ENCODE measurements around the gene NUMA1.

NUMA1 gene

GRCh38 chr11:72048766-72049460, 31.4 kb downstream of the NUMA1 start:
- Histone ChIP-seq H3K9ac (ENCODE audit: low read length) (no peak overlapping the region), H3K79me1 (ENCODE audit: low read length) (peaks cover 10% of the 10 kb centered on the region), H3K4me3 (ENCODE audit: low read length) (no peak overlapping the region), H3K27me3 (ENCODE audit: insufficient read depth, low read length, poor library complexity) (no peaks in the 10 kb centered on the region), H4K5ac (ENCODE audit: low read length) (no peak overlapping the region), H3K23ac (ENCODE audit: low read length) (no peak overlapping the region), H2BK5ac (ENCODE audit: low read length) (no peak overlapping the region), H2BK120ac (ENCODE audit: low read depth, low read length) (no peak overlapping the region), H4K8ac (ENCODE audit: low read depth, low read length) (no peak overlapping the region), H2AK5ac (ENCODE audit: low read length) (no peak overlapping the region), H3K4ac (ENCODE audit: low read depth, low read length) (no peak overlapping the region), H3K36me3 (ENCODE audit: control insufficient read depth, insufficient read depth, low read length) (no peaks in the 10 kb centered on the region), H3K56ac (ENCODE audit: low read length) (peak overlapping the region; percentile 30), H3K4me2 (ENCODE audit: low read length) (no peak overlapping the region), H3K79me2 (ENCODE audit: control insufficient read depth, insufficient read depth, low read length) (peaks cover 2% of the 10 kb centered on the region), H3K27ac (ENCODE audit: low read depth, low read length) (no peak overlapping the region), H3K4me1 (ENCODE audit: control insufficient read depth, low read depth, low read length) (no peaks in the 10 kb centered on the region), H3K18ac (ENCODE audit: low read length) (no peak overlapping the region), H2BK15ac (replicated peaks; ENCODE audit: low read depth) (no peak overlapping the region)
- DNase-seq, result peak; percentile 26
- no CpG with 5 or more reads among the region's 3 CpGs for WGBS (ENCODE audit: extremely low coverage, insufficient coverage, low lambda C conversion rate)

DNA sequence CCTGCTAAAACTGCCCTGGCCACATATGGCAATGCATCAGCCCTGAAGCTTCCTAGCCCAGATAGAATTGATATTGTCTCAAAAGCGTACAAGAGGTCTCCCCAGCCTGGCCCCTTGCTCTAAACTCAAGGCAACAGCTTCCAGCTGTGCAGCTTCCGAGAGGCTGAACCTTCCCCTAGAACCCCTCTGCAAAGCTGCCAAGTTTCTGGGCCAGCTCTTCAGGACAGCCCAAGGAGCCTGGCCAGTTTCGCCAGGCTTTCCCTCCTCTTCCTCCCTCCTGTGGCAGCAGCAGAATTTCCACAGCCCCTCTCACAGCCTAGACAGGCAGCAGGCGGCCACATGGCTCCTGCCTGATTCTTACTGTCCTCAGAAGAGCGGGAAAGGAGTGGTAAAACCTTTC, 34.5 kb downstream of the NUMA1 start:
- Histone ChIP-seq H3K18ac (ENCODE audit: low read length) (no peak overlapping the region), H3K4me2 (ENCODE audit: low read length) (no peak overlapping the region), H3K4me3 (ENCODE audit: low read length) (no peak overlapping the region), H3K36me3 (ENCODE audit: control insufficient read depth, insufficient read depth, low read length) (no peaks in the 10 kb centered on the region), H3K79me1 (ENCODE audit: low read length) (peaks cover 13% of the 10 kb centered on the region), H4K5ac (ENCODE audit: low read length) (no peak overlapping the region), H3K27ac (ENCODE audit: low read depth, low read length) (no peak overlapping the region), H2AK5ac (ENCODE audit: low read length) (no peak overlapping the region), H3K23ac (ENCODE audit: low read length) (no peak overlapping the region), H2BK120ac (ENCODE audit: low read depth, low read length) (no peak overlapping the region), H3K4ac (ENCODE audit: low read depth, low read length) (no peak overlapping the region), H3K4me1 (ENCODE audit: control insufficient read depth, low read depth, low read length) (peaks cover 9% of the 10 kb centered on the region), H4K8ac (ENCODE audit: low read depth, low read length) (no peak overlapping the region), H2BK5ac (ENCODE audit: low read length) (no peak overlapping the region), H3K9ac (ENCODE audit: low read length) (no peak overlapping the region), H3K56ac (ENCODE audit: low read length) (no peak overlapping the region), H3K79me2 (ENCODE audit: control insufficient read depth, insufficient read depth, low read length) (peaks cover 10% of the 10 kb centered on the region), H2BK15ac (replicated peaks; ENCODE audit: low read depth) (no peak overlapping the region), H3K27me3 (ENCODE audit: insufficient read depth, low read length, poor library complexity) (no peaks in the 10 kb centered on the region)
- WGBS (ENCODE audit: extremely low coverage, insufficient coverage, low lambda C conversion rate), result no CpG with 5 or more reads among the region's 5 CpGs
- DNase-seq, result no peak

GRCh38 chr11:72042064-72042745, 38.1 kb downstream of the NUMA1 start:
- Histone ChIP-seq H4K8ac (ENCODE audit: low read depth, low read length) (no peak overlapping the region), H3K27me3 (ENCODE audit: insufficient read depth, low read length, poor library complexity) (no peaks in the 10 kb centered on the region)
- no CpG with 5 or more reads among the region's 5 CpGs for WGBS (ENCODE audit: extremely low coverage, insufficient coverage, low lambda C conversion rate)

DNA sequence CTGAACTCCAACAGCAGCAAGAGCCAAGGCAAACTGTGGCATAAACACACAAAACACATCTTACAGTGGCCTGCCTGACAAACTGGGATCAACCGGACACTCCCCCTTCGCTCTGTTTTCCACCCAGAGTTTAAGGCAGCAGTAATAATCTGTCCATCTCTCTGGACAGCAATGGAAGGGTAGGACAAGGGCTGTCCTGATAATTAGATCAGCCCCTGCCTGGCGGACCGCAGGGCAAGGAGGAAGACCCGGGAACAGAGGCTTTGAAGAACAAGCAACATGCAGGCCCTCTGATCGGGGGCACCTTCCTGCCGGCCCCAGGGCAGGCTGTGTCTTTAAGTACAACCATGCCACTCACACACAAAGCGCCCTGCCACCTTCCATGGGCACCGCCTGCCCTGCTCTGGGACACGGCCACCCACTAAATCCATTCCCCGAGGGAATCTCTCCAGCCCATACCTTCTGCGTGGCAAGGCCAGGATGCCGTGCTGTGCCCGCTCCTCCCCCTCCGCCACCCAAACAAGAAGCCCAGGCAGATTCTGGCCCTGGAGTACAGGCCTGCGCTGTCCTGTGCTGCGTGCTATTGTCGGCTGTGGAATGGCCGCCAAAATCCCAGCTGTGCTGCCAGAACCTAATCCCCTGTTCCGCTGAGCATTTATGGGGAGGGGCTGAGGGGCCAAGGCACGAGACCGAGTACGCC, 38.8 kb downstream of the NUMA1 start:
- no peak overlapping the region for H4K5ac ChIP-seq (ENCODE audit: low read length)
- peak overlapping the region; percentile 29 for H3K23ac ChIP-seq (ENCODE audit: low read length)
- peaks cover 30% of the 10 kb centered on the region for H3K79me1 ChIP-seq (ENCODE audit: low read length)
- no peak overlapping the region for H3K4me3 ChIP-seq (ENCODE audit: low read length)
- no peak overlapping the region for H3K4ac ChIP-seq (ENCODE audit: low read depth, low read length)
- peak; percentile 54 for DNase-seq
- no peaks in the 10 kb centered on the region for H3K27me3 ChIP-seq (ENCODE audit: insufficient read depth, low read length, poor library complexity)
- peak overlapping the region; percentile 67 for H3K4me2 ChIP-seq (ENCODE audit: low read length)
- no CpG with 5 or more reads among the region's 23 CpGs for WGBS (ENCODE audit: extremely low coverage, insufficient coverage, low lambda C conversion rate)
- H2BK120ac ChIP-seq (ENCODE audit: low read depth, low read length), result no peak overlapping the region
- peaks cover 15% of the 10 kb centered on the region for H3K4me1 ChIP-seq (ENCODE audit: control insufficient read depth, low read depth, low read length)
- peak overlapping the region; percentile 79 for H3K56ac ChIP-seq (ENCODE audit: low read length)
- no peak overlapping the region for H2AK5ac ChIP-seq (ENCODE audit: low read length)
- H3K36me3 ChIP-seq (ENCODE audit: control insufficient read depth, insufficient read depth, low read length), result no peaks in the 10 kb centered on the region
- H3K9ac ChIP-seq (ENCODE audit: low read length), result peak overlapping the region; percentile 62
- H4K8ac ChIP-seq (ENCODE audit: low read depth, low read length), result no peak overlapping the region
- peak overlapping the region; percentile 62 for H3K18ac ChIP-seq (ENCODE audit: low read length)
- no peak overlapping the region for H2BK15ac ChIP-seq (replicated peaks; ENCODE audit: low read depth)
- H2BK5ac ChIP-seq (ENCODE audit: low read length), result peak overlapping the region; percentile 35
- peaks cover 38% of the 10 kb centered on the region for H3K79me2 ChIP-seq (ENCODE audit: control insufficient read depth, insufficient read depth, low read length)
- peak overlapping the region; percentile 71 for H3K27ac ChIP-seq (ENCODE audit: low read depth, low read length)

More at GRCh38 chr11:72042064-72042745, 38.1 kb downstream of the NUMA1 start:
- peak overlapping the region; percentile 29 for H3K23ac ChIP-seq (ENCODE audit: low read length)
- H3K56ac ChIP-seq (ENCODE audit: low read length), result peak overlapping the region; percentile 79
- H2BK120ac ChIP-seq (ENCODE audit: low read depth, low read length), result no peak overlapping the region
- H4K5ac ChIP-seq (ENCODE audit: low read length), result no peak overlapping the region
- H2AK5ac ChIP-seq (ENCODE audit: low read length), result no peak overlapping the region
- no peak for DNase-seq
- H2BK5ac ChIP-seq (ENCODE audit: low read length), result peak overlapping the region; percentile 27
- H3K79me1 ChIP-seq (ENCODE audit: low read length), result peaks cover 26% of the 10 kb centered on the region
- peak overlapping the region; percentile 67 for H3K4me2 ChIP-seq (ENCODE audit: low read length)
- H3K9ac ChIP-seq (ENCODE audit: low read length), result peak overlapping the region; percentile 62
- no peak overlapping the region for H3K18ac ChIP-seq (ENCODE audit: low read length)
- peaks cover 15% of the 10 kb centered on the region for H3K4me1 ChIP-seq (ENCODE audit: control insufficient read depth, low read depth, low read length)
- peaks cover 35% of the 10 kb centered on the region for H3K79me2 ChIP-seq (ENCODE audit: control insufficient read depth, insufficient read depth, low read length)
- H3K36me3 ChIP-seq (ENCODE audit: control insufficient read depth, insufficient read depth, low read length), result no peaks in the 10 kb centered on the region
- peak overlapping the region; percentile 71 for H3K27ac ChIP-seq (ENCODE audit: low read depth, low read length)
- no peak overlapping the region for H3K4ac ChIP-seq (ENCODE audit: low read depth, low read length)
- no peak overlapping the region for H2BK15ac ChIP-seq (replicated peaks; ENCODE audit: low read depth)
- H3K4me3 ChIP-seq (ENCODE audit: low read length), result no peak overlapping the region

GRCh38 chr11:72040491-72041363, 39.6 kb downstream of the NUMA1 start:
- H2BK5ac ChIP-seq (ENCODE audit: low read length), result peak overlapping the region; percentile 35
- DNase-seq, result peak; percentile 87
- no peak overlapping the region for H2AK5ac ChIP-seq (ENCODE audit: low read length)
- no peak overlapping the region for H2BK120ac ChIP-seq (ENCODE audit: low read depth, low read length)
- H3K79me2 ChIP-seq (ENCODE audit: control insufficient read depth, insufficient read depth, low read length), result peaks cover 41% of the 10 kb centered on the region
- H3K9ac ChIP-seq (ENCODE audit: low read length), result peak overlapping the region; percentile 62
- peak overlapping the region; percentile 62 for H3K18ac ChIP-seq (ENCODE audit: low read length)
- peak overlapping the region; percentile 67 for H3K4me2 ChIP-seq (ENCODE audit: low read length)
- peak overlapping the region; percentile 42 for H3K4ac ChIP-seq (ENCODE audit: low read depth, low read length)
- WGBS (ENCODE audit: extremely low coverage, insufficient coverage, low lambda C conversion rate), result no CpG with 5 or more reads among the region's 23 CpGs
- no peaks in the 10 kb centered on the region for H3K27me3 ChIP-seq (ENCODE audit: insufficient read depth, low read length, poor library complexity)
- H4K8ac ChIP-seq (ENCODE audit: low read depth, low read length), result no peak overlapping the region
- H3K4me1 ChIP-seq (ENCODE audit: control insufficient read depth, low read depth, low read length), result peaks cover 15% of the 10 kb centered on the region
- peak overlapping the region; percentile 79 for H3K56ac ChIP-seq (ENCODE audit: low read length)
- H2BK15ac ChIP-seq (replicated peaks; ENCODE audit: low read depth), result no peak overlapping the region
- H3K79me1 ChIP-seq (ENCODE audit: low read length), result peaks cover 32% of the 10 kb centered on the region
- H3K36me3 ChIP-seq (ENCODE audit: control insufficient read depth, insufficient read depth, low read length), result no peaks in the 10 kb centered on the region
- peak overlapping the region; percentile 6 for H3K4me3 ChIP-seq (ENCODE audit: low read length)
- no peak overlapping the region for H4K5ac ChIP-seq (ENCODE audit: low read length)
- H3K27ac ChIP-seq (ENCODE audit: low read depth, low read length), result peak overlapping the region; percentile 71
- no peak overlapping the region for H3K23ac ChIP-seq (ENCODE audit: low read length)

All from mesendoderm (in vitro differentiated cells).